Smooth muscle cell (in vitro differentiated cells): ENCODE data around the gene CCDC51. TPM values are rescaled to one million over a fixed set of nuclear protein-coding genes. Genes with fewer than 3 reads are reported as not detected.
"Not testable (repeated sequence)": the region's sequence is repeated elsewhere in the genome, so short reads cannot be mapped to it uniquely, and the experiment has no call there.

Experiments
- DNase-seq: peaks from one replicate; lab custom pipeline; 2025; ENCODE audit not compliant: unreplicated experiment; lab: John Stamatoyannopoulos, UW
- H2AFZ ChIP-seq: fragments of 200-600 bp; sonication (generic); 2 replicates; pipeline ENCODE4 v1.6.0; 2016; ENCODE audit warnings: antibody characterized with exemption, low read depth, mild to moderate bottlenecking
- H3F3A ChIP-seq: fragments of 200-600 bp; sonication (generic); 2 replicates; pipeline ENCODE4 v1.6.0; 2017; ENCODE audit warnings: antibody characterized with exemption, low read depth
- H3K27ac ChIP-seq: fragments of 200-600 bp; sonication (generic); 2 replicates; pipeline ENCODE4 v1.5.1; 2016; ENCODE audit warnings: low read depth, mild to moderate bottlenecking
- H3K27me3 ChIP-seq: fragments of 200-600 bp; sonication (generic); 2 replicates; pipeline ENCODE4 v1.6.1; 2016; ENCODE audit warnings: low read depth, mild to moderate bottlenecking
- H3K36me3 ChIP-seq: fragments of 200-600 bp; sonication (generic); 2 replicates; pipeline ENCODE4 v1.5.1; 2016; ENCODE audit warnings: low read depth
- H3K4me1 ChIP-seq: fragments of 200-600 bp; sonication (generic); 2 replicates; pipeline ENCODE4 v1.5.1; 2016; ENCODE audit warnings: low read depth
- H3K4me2 ChIP-seq: fragments of 200-600 bp; sonication (generic); 2 replicates; pipeline ENCODE4 v1.6.0; 2016; ENCODE audit warnings: mild to moderate bottlenecking
- H3K4me3 ChIP-seq: fragments of 200-600 bp; sonication (generic); 2 replicates; pipeline ENCODE4 v1.5.1; 2016; ENCODE audit warnings: mild to moderate bottlenecking
- H3K79me2 ChIP-seq: fragments of 200-600 bp; sonication (generic); 2 replicates; pipeline ENCODE4 v1.6.0; 2016; ENCODE audit warnings: low read depth, mild to moderate bottlenecking
- H3K9ac ChIP-seq: fragments of 200-600 bp; sonication (generic); 2 replicates; pipeline ENCODE4 v1.6.0; 2016; ENCODE audit warnings: low read depth
- H3K9me3 ChIP-seq: fragments of 200-600 bp; sonication (generic); replicated peaks from 2 replicates; pipeline ENCODE4 v1.5.1; 2016; ENCODE audit warnings: low read depth
- H4K20me1 ChIP-seq: fragments of 200-600 bp; sonication (generic); 2 replicates; pipeline ENCODE4 v1.6.0; 2016; ENCODE audit warnings: low read depth
- WGBS: methylation state at CpG from one replicate; pipeline ENCODE4 v1.1.7; 2016; ENCODE audit warnings: low lambda C conversion rate; 5-methylcytosine and 5-hydroxymethylcytosine counted together
- polyA plus RNA-seq: library from polyadenylated mRNA; unstranded; fragments of >200 nt; fragmentation: Nextera tagmentation; extraction: Ambion mirVana; gene quantifications from 2 replicates; pipeline ENCODE4 v1.2.1, GENCODE V29; 2016
- total RNA-seq: library from RNA; depleted of rRNA; stranded (reverse); fragments of >200 nt; gene quantifications from 2 replicates; pipeline ENCODE4 v1.2.3, GENCODE V29; 2014
- TF ChIP-seq, protein P1 (sequence below): fragments of 200-600 bp; sonication (generic); IDR thresholded peaks from 2 replicates; pipeline ENCODE4 v1.5.1; 2017; ENCODE audit warnings: borderline replicate concordance, mild to moderate bottlenecking, antibody characterized with exemption; ENCODE audit not compliant: insufficient read depth, poor library complexity, severe bottlenecking

CCDC51 gene
- 9.0 and 20.7 TPM in 2 replicates for total RNA-seq
- 17.8 and 18.3 TPM in 2 replicates for polyA plus RNA-seq

GRCh38 chr3:48439820-48440589 is at the start of gene CCDC51, which contains the start of gene TMA7:
Gene CCDC51 (minus strand): TSS chr3:48440119. CDS start chr3:48435128, 4,991 bp downstream.
Gene TMA7 (plus strand): TSS chr3:48440257. CDS start chr3:48440297, 40 bp downstream.
- no peaks in the 10 kb centered on the region for H3K27me3 ChIP-seq
- H3K9me3 ChIP-seq = no peaks in the 10 kb centered on the region
- H3K79me2 ChIP-seq = peaks cover 31% of the 10 kb centered on the region
- peak within 1 kb of the TSS; percentile 85 for H3K9ac ChIP-seq
- TF ChIP-seq, protein P1, sequence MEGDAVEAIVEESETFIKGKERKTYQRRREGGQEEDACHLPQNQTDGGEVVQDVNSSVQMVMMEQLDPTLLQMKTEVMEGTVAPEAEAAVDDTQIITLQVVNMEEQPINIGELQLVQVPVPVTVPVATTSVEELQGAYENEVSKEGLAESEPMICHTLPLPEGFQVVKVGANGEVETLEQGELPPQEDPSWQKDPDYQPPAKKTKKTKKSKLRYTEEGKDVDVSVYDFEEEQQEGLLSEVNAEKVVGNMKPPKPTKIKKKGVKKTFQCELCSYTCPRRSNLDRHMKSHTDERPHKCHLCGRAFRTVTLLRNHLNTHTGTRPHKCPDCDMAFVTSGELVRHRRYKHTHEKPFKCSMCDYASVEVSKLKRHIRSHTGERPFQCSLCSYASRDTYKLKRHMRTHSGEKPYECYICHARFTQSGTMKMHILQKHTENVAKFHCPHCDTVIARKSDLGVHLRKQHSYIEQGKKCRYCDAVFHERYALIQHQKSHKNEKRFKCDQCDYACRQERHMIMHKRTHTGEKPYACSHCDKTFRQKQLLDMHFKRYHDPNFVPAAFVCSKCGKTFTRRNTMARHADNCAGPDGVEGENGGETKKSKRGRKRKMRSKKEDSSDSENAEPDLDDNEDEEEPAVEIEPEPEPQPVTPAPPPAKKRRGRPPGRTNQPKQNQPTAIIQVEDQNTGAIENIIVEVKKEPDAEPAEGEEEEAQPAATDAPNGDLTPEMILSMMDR = no peak
- H3K4me3 ChIP-seq = peak within 1 kb of the TSS; percentile 75
- H4K20me1 ChIP-seq = peaks cover 15% of the 10 kb centered on the region
- H3K4me2 ChIP-seq = peak within 1 kb of the TSS; percentile 95
- H3K27ac ChIP-seq = peak within 1 kb of the TSS; percentile 81
- under 1% methylated on average over 53 of the region's 54 CpGs for WGBS
- H2AFZ ChIP-seq = peak within 1 kb of the TSS; percentile 90
- DNase-seq = peak; percentile 81
- peaks cover 9% of the 10 kb centered on the region for H3F3A ChIP-seq
- peaks cover 7% of the 10 kb centered on the region for H3K4me1 ChIP-seq
- H3K36me3 ChIP-seq = no peaks in the 10 kb centered on the region

DNA sequence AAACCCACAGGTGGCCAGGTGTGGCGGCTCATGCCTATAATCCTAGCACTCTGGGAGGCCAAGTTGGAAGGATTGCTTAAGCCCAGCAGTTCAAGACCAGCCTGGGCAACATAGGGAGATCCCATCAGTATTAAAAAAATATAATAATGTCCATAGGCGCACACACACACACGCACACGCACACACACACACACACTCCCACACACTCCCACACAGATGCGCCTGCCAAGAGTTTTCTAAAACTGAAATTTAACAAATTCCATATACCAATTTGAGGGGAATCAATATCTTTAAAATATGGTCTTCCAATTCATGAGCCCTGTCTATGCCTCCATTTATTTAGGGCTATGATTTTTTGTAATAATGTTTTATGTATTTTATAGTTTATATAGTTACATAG is 47.0 kb upstream of the CCDC51 start:
- H3K27ac ChIP-seq = no peak overlapping the region
- no peaks in the 10 kb centered on the region for H3K9me3 ChIP-seq
- H3K9ac ChIP-seq = no peak overlapping the region
- no peak overlapping the region for H3K4me3 ChIP-seq
- no peaks in the 10 kb centered on the region for H3K36me3 ChIP-seq
- H3K4me1 ChIP-seq = no peaks in the 10 kb centered on the region
- no peaks in the 10 kb centered on the region for H3F3A ChIP-seq
- DNase-seq = no peak
- TF ChIP-seq, protein P1 = no peak
- H3K4me2 ChIP-seq = no peak overlapping the region
- no peak overlapping the region for H2AFZ ChIP-seq
- H4K20me1 ChIP-seq = no peaks in the 10 kb centered on the region
- WGBS = 98% methylated on average over 5 of the region's 5 CpGs
- no peaks in the 10 kb centered on the region for H3K79me2 ChIP-seq
- H3K27me3 ChIP-seq = no peaks in the 10 kb centered on the region

DNA sequence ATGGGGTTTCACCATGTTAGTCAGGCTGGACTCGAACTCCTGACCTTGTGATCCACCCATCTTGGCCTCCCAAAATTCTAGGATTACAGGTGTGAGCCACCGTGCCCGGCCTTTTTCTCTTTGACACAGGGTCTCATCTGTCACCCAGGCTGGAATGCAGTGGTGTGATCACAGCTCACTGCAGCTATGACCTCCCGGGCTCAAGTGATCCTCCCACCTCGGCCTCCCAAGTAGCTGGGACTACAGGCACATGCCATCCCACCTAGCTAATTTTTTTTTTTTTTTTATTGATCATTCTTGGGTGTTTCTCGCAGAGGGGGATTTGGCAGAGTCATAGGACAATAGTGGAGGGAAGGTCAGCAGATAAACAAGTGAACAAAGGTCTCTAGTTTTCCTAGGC is 42.9 kb upstream of the CCDC51 start:
- not testable (repeated sequence) for H4K20me1 ChIP-seq, H3K9me3 ChIP-seq, H3K4me1 ChIP-seq, H3K27ac ChIP-seq, H3F3A ChIP-seq, DNase-seq, H3K4me2 ChIP-seq, H2AFZ ChIP-seq, H3K36me3 ChIP-seq, H3K27me3 ChIP-seq, H3K4me3 ChIP-seq, H3K9ac ChIP-seq, H3K79me2 ChIP-seq
- WGBS = 93% methylated on average over 6 of the region's 6 CpGs

- H4K20me1 ChIP-seq, H2AFZ ChIP-seq, H3K9ac ChIP-seq, H3K4me3 ChIP-seq, H3K27me3 ChIP-seq, H3K4me1 ChIP-seq, DNase-seq, H3K9me3 ChIP-seq, H3K79me2 ChIP-seq, H3K27ac ChIP-seq, H3F3A ChIP-seq, H3K4me2 ChIP-seq, H3K36me3 ChIP-seq: not testable (repeated sequence)
- WGBS = 99% methylated on average over 11 of the region's 11 CpGs
These were observed 41.0 kb upstream of the CCDC51 start for GRCh38 chr3:48480891-48481290.
